ENCODE measurements around the gene ZNF518A. TPM values are rescaled to one million over a fixed set of nuclear protein-coding genes. Genes with fewer than 3 reads are reported as not detected.

The ZNF518A gene
- total RNA-seq, 1 donor, result 13.4 TPM

DNA sequence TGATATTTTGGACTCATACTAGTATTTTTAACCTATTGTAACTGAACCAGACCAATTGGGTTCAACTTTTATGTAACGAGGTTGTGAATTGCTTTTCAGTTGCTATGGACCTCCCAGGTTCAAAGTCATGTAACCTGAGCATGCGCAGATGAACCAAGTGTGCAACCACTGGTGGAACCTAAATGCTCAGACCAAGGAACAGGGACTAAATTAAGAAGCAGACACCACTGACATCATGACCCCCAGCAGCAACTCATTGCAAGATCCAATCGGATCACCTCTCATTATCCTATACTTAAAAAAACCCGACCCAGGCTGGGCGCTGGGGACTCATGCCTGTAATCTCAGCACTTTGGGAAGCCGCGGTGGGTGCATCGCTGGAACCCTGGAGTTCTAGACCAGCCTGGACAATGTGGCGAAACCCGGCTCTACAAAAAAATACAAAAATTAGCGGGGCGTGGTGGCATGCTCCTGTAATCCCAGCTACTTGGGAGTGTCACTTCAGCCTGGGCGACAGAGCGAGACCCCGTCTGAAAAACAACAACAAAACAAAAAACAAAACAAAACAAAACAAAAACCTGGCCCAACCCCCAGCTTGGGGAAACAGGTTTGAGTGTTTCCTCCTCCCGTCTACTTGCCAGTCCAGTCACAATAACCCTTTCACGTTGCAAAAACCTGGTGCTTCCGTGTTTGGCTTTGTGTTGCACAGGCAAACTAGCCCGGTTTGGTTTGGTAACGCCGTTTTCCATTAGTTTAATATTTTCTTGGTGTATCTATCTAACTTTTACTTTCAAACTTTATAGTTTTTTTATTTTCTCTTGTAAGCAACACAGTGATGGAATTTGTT lies 11.3 kb upstream of the ZNF518A start:
- no peak for DNase-seq (ENCODE audit: insufficient read length, low spot score, missing footprints)
- H3K27ac ChIP-seq (ENCODE audit: low read depth, low read length), result no peak overlapping the region
- H3K27me3 ChIP-seq (ENCODE audit: insufficient read depth, low read length), result peaks cover 11% of the 10 kb centered on the region
- H3K9me3 ChIP-seq (ENCODE audit: low read depth, low read length), result no peaks in the 10 kb centered on the region
- TF ChIP-seq, protein P1, sequence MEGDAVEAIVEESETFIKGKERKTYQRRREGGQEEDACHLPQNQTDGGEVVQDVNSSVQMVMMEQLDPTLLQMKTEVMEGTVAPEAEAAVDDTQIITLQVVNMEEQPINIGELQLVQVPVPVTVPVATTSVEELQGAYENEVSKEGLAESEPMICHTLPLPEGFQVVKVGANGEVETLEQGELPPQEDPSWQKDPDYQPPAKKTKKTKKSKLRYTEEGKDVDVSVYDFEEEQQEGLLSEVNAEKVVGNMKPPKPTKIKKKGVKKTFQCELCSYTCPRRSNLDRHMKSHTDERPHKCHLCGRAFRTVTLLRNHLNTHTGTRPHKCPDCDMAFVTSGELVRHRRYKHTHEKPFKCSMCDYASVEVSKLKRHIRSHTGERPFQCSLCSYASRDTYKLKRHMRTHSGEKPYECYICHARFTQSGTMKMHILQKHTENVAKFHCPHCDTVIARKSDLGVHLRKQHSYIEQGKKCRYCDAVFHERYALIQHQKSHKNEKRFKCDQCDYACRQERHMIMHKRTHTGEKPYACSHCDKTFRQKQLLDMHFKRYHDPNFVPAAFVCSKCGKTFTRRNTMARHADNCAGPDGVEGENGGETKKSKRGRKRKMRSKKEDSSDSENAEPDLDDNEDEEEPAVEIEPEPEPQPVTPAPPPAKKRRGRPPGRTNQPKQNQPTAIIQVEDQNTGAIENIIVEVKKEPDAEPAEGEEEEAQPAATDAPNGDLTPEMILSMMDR (IDR thresholded peaks at IDR 0.05; ENCODE audit: extremely low read depth, low read depth, low read length), result no peak
- no peak overlapping the region for H3K4me2 ChIP-seq (ENCODE audit: insufficient read depth, low read length)
- no peaks in the 10 kb centered on the region for H3K79me2 ChIP-seq (ENCODE audit: insufficient read depth, low read length)
- H3K4me1 ChIP-seq (ENCODE audit: insufficient read depth, low read length), result no peaks in the 10 kb centered on the region
- H4K20me1 ChIP-seq (ENCODE audit: insufficient read depth, low read length), result no peaks in the 10 kb centered on the region
- no peak overlapping the region for H3K4me3 ChIP-seq (ENCODE audit: insufficient read depth, low read length)
- no peak overlapping the region for H2AFZ ChIP-seq (ENCODE audit: low read length)
- no peaks in the 10 kb centered on the region for H3K36me3 ChIP-seq (ENCODE audit: insufficient read depth, low read length)

DNA sequence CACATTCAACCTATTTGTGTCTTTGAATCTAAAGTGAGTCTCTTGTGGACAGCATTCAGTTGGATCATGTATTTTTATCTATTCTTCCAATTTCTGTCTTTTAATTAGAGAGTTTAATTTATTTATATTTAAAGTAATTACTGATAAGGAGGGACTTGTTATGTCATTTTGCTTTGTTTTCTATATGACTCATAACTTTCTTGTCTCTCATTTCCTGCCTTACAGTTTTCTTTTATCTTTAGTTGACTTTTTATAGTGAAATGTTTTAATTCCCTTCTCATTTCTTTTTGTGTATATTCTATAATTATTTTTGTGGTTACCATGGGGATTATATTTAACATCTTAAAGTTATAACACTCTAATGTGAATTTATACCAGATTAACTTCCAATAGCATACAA lies 7.3 kb upstream of the ZNF518A start:
- no peak overlapping the region for H3K4me3 ChIP-seq (ENCODE audit: insufficient read depth, low read length)
- no peaks in the 10 kb centered on the region for H4K20me1 ChIP-seq (ENCODE audit: insufficient read depth, low read length)
- no peaks in the 10 kb centered on the region for H3K9me3 ChIP-seq (ENCODE audit: low read depth, low read length)
- no peak overlapping the region for H3K4me2 ChIP-seq (ENCODE audit: insufficient read depth, low read length)
- H2AFZ ChIP-seq (ENCODE audit: low read length), result no peak overlapping the region
- no peaks in the 10 kb centered on the region for H3K36me3 ChIP-seq (ENCODE audit: insufficient read depth, low read length)
- peaks cover 10% of the 10 kb centered on the region for H3K27me3 ChIP-seq (ENCODE audit: insufficient read depth, low read length)
- no peak for DNase-seq (ENCODE audit: insufficient read length, low spot score, missing footprints)
- no peak overlapping the region for H3K27ac ChIP-seq (ENCODE audit: low read depth, low read length)
- no peaks in the 10 kb centered on the region for H3K79me2 ChIP-seq (ENCODE audit: insufficient read depth, low read length)
- H3K4me1 ChIP-seq (ENCODE audit: insufficient read depth, low read length), result peaks cover 4% of the 10 kb centered on the region
- TF ChIP-seq, protein P1 (IDR thresholded peaks at IDR 0.05; ENCODE audit: extremely low read depth, low read depth, low read length), result no peak

DNA sequence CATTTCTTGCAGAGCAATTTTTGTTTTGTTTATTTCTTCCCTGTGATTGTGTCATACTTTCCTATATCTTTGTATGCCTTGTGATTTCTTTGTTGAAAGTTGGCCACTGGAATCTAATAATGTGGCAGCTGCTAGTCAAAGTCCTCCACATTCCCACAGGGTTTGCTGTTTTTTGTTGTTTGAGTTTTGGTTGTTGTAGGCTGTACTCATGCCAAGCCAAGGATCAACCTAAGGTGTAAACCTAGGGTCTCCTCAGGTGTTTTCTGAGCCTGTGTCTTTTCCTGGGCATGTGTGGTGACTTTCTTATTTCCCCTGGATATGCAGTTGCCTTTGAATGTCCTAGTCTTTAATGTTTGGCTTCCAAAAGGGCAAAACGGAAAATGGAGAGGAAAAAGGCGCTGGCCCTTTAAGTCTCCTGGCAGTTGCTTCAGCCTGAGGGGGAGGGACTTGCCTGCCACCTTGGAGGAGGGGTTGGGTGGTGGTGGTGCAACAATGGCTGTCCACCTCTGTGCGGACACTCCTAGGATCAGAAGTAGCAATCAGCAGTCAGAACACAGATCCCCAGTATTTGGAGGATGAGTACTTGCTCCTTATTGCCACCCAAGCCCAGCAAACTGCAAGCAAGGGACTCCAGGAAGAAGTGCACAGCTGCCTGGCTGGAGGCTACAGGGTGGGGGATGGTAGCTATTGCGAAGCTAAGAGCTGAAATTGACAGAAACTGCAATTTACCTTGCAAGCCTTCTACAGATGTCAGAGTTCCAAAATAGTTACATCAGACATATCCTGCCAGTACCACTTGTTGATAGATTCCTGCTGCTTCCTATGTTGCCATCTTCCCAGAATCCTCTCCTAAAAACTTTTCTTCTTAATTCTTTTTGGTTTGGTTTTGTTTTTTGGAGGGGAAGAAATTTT lies 5.6 kb upstream of the ZNF518A start:
- DNase-seq (ENCODE audit: insufficient read length, low spot score, missing footprints), result no peak
- H3K4me2 ChIP-seq (ENCODE audit: insufficient read depth, low read length), result peak overlapping the region; percentile 45
- TF ChIP-seq, protein P1 (IDR thresholded peaks at IDR 0.05; ENCODE audit: extremely low read depth, low read depth, low read length), result no peak

DNA sequence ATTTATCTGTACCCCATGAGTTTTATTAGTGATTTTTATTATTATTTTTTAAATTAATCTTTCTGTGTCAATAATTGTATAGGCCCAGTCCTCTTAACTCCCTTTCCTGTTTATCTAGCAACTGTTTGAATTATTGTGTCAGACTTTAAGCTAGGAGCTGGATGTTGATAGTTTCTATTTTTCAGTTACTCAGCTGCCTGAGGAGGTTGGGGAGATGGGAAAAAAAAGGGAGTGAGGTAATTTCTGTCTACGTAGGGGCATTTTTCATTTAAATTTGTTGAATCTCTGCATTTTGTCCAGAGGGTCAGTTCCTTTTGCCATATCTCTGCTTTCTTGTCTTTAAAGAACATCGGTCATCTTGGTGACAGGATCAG lies 5.0 kb upstream of the ZNF518A start:
- Histone ChIP-seq H3K27me3 (ENCODE audit: insufficient read depth, low read length) (peaks cover 16% of the 10 kb centered on the region), H3K4me1 (ENCODE audit: insufficient read depth, low read length) (peaks cover 9% of the 10 kb centered on the region), H3K36me3 (ENCODE audit: insufficient read depth, low read length) (no peaks in the 10 kb centered on the region), H3K27ac (ENCODE audit: low read depth, low read length) (no peak overlapping the region), H4K20me1 (ENCODE audit: insufficient read depth, low read length) (no peaks in the 10 kb centered on the region), H2AFZ (ENCODE audit: low read length) (no peak overlapping the region), H3K9me3 (ENCODE audit: low read depth, low read length) (no peaks in the 10 kb centered on the region), H3K79me2 (ENCODE audit: insufficient read depth, low read length) (no peaks in the 10 kb centered on the region), H3K4me2 (ENCODE audit: insufficient read depth, low read length) (no peak overlapping the region), H3K4me3 (ENCODE audit: insufficient read depth, low read length) (no peak overlapping the region)
- DNase-seq (ENCODE audit: insufficient read length, low spot score, missing footprints), result no peak
- TF ChIP-seq, protein P1 (IDR thresholded peaks at IDR 0.05; ENCODE audit: extremely low read depth, low read depth, low read length), result no peak

More for the DNA sequence above, 5.6 kb upstream of the ZNF518A start:
- Histone ChIP-seq H3K36me3 (ENCODE audit: insufficient read depth, low read length) (no peaks in the 10 kb centered on the region), H3K4me1 (ENCODE audit: insufficient read depth, low read length) (peaks cover 7% of the 10 kb centered on the region), H3K9me3 (ENCODE audit: low read depth, low read length) (no peaks in the 10 kb centered on the region), H2AFZ (ENCODE audit: low read length) (peak overlapping the region; percentile 93), H3K27me3 (ENCODE audit: insufficient read depth, low read length) (peaks cover 16% of the 10 kb centered on the region), H4K20me1 (ENCODE audit: insufficient read depth, low read length) (no peaks in the 10 kb centered on the region), H3K4me3 (ENCODE audit: insufficient read depth, low read length) (peak overlapping the region; percentile 62), H3K79me2 (ENCODE audit: insufficient read depth, low read length) (no peaks in the 10 kb centered on the region), H3K27ac (ENCODE audit: low read depth, low read length) (no peak overlapping the region)
